Large intestine (tissue), 3 donors: ENCODE data around the gene IGF2BP2. TPM values are rescaled to one million over a fixed set of nuclear protein-coding genes. Genes with fewer than 3 reads are reported as not detected.

Source experiments
- DNase-seq, 2 donors: peaks; one replicate each; pipeline versions ENCODE4 v3.0.0 to v3.0.0-alpha.2; 2013
- H3K27ac ChIP-seq: one replicate; pipeline ENCODE4 v1.5.1; 2013; ENCODE audit warnings: low read length
- H3K27me3 ChIP-seq: 2 replicates; pipeline ENCODE4 v1.6.1; 2013; ENCODE audit warnings: low read length; ENCODE audit not compliant: control insufficient read depth, insufficient read depth
- H3K36me3 ChIP-seq: 2 replicates; pipeline ENCODE4 v1.6.1; 2013; ENCODE audit warnings: low read length; ENCODE audit not compliant: control insufficient read depth, insufficient read depth
- H3K4me1 ChIP-seq: one replicate; pipeline ENCODE4 v1.6.1; 2013; ENCODE audit warnings: low read length; ENCODE audit not compliant: control insufficient read depth, insufficient read depth
- H3K4me3 ChIP-seq: one replicate; pipeline ENCODE4 v1.5.1; 2013; ENCODE audit warnings: low read length
- H3K9me3 ChIP-seq: one replicate; pipeline ENCODE4 v1.6.1; 2013; ENCODE audit warnings: mild to moderate bottlenecking, low read depth, low read length, moderate library complexity; ENCODE audit not compliant: control insufficient read depth
- WGBS: methylation state at CpG from one replicate; pipeline ENCODE4 v1.1.5; 2013; ENCODE audit warnings: low lambda C conversion rate; ENCODE audit not compliant: insufficient coverage; 5-methylcytosine and 5-hydroxymethylcytosine counted together
- polyA plus RNA-seq: library from polyadenylated mRNA; unstranded; fragments of 120-200 nt; gene quantifications from one replicate; pipeline ENCODE4 v1.2.1, GENCODE V29; 2013

IGF2BP2 gene
- polyA plus RNA-seq, 1 donor: 87.7 TPM

GRCh38 chr3:185726254-185726967, 98.4 kb downstream of the IGF2BP2 start:
- Histone ChIP-seq H3K9me3 (peaks cover 2% of the 10 kb centered on the region), H3K36me3 (peaks cover 4% of the 10 kb centered on the region), H3K27me3 (no peaks in the 10 kb centered on the region), H3K27ac (no peak overlapping the region), H3K4me3 (no peak overlapping the region), H3K4me1 (peaks cover 22% of the 10 kb centered on the region)
- no peak for DNase-seq
- no CpG with 5 or more reads among the region's 6 CpGs for WGBS

GRCh38 chr3:185724761-185725160, 100.1 kb downstream of the IGF2BP2 start:
- H3K9me3 ChIP-seq: peaks cover 5% of the 10 kb centered on the region
- no peaks in the 10 kb centered on the region for H3K27me3 ChIP-seq
- no peak overlapping the region for H3K4me3 ChIP-seq
- peak overlapping the region; percentile 57 for H3K27ac ChIP-seq
- peaks cover 10% of the 10 kb centered on the region for H3K36me3 ChIP-seq
- no peak for DNase-seq
- WGBS: no CpG with 5 or more reads among the region's 3 CpGs
- H3K4me1 ChIP-seq: peaks cover 22% of the 10 kb centered on the region

DNA sequence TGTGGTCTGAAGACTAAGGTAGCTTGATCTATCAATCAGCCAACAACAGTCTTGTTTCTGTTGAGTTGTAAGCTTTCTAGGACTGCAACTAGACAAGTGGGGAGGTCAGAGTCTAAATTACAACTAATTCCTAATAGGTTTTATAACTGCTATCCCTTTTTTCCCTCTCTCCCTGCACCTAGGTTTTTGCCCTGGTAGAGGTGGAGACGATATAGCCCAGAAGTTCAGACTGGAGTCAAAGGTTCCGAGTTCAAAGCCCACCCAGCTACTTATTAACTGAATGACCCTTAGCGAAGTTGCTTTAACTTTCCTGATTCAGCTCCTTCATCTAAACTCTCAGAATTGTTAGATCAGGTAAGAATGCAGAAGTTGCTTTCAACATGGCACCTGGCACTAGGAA, 100.6 kb downstream of the IGF2BP2 start:
- Histone ChIP-seq H3K4me1 (peaks cover 22% of the 10 kb centered on the region), H3K36me3 (peaks cover 11% of the 10 kb centered on the region), H3K27me3 (no peaks in the 10 kb centered on the region), H3K27ac (peak overlapping the region; percentile 57), H3K4me3 (no peak overlapping the region), H3K9me3 (peaks cover 5% of the 10 kb centered on the region)
- peak; percentile 60 to 78 for DNase-seq
- 60% methylated on average over 1 of the region's 3 CpGs for WGBS

GRCh38 chr3:185722881-185723280, 102.0 kb downstream of the IGF2BP2 start:
- peaks cover 11% of the 10 kb centered on the region for H3K36me3 ChIP-seq

DNA sequence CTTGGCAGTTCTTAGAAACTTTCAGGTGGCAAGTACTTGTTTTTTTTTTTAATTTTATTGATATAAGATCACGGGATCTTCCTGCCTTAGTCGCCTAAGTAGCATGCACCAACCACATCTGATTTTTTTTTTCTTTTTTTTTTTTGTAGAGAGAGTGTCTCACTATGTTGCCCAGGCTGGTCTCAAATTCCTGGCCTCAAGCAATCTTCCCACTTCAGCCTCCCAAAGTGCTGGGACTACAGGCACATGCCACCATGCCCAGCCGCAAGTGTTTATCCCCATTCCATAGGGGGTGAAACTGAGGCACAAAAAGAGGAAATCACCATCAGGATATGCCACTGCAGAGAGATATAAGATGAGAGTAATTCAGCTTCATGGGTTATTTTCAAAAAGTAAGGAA, 102.9 kb downstream of the IGF2BP2 start:
- Histone ChIP-seq H3K4me3 (no peak overlapping the region), H3K27ac (no peak overlapping the region), H3K4me1 (peaks cover 40% of the 10 kb centered on the region), H3K27me3 (no peaks in the 10 kb centered on the region), H3K9me3 (peaks cover 5% of the 10 kb centered on the region), H3K36me3 (peaks cover 11% of the 10 kb centered on the region)
- DNase-seq: no peak
- 83% methylated on average over 1 of the region's 3 CpGs for WGBS

More at GRCh38 chr3:185722881-185723280, 102.0 kb downstream of the IGF2BP2 start:
- no peaks in the 10 kb centered on the region for H3K27me3 ChIP-seq
- no peak overlapping the region for H3K27ac ChIP-seq
- peaks cover 5% of the 10 kb centered on the region for H3K9me3 ChIP-seq
- peaks cover 31% of the 10 kb centered on the region for H3K4me1 ChIP-seq
- WGBS: no CpG with 5 or more reads among the region's 5 CpGs
- H3K4me3 ChIP-seq: no peak overlapping the region
- no peak for DNase-seq

DNA sequence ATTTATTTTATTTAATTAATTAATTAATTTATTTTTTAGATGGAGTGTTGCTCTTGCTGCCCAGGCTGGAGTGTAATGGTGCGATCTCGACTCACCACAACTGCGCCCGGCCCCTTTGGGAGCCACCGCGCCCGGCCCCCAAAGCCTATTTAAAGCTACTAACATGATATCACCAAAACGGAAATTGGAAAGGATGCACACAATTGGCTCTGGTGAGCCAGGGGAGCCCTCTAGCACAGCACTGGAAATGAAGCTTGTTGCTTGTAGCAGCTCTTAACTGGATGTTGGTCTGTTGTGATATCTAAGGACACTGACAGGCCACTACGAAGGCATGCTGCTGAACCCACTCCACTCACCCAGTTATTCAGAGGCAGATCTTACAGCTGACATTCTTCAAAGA, 104.5 kb downstream of the IGF2BP2 start:
- peaks cover 5% of the 10 kb centered on the region for H3K9me3 ChIP-seq
- no CpG with 5 or more reads among the region's 9 CpGs for WGBS
- no peak overlapping the region for H3K27ac ChIP-seq
- no peaks in the 10 kb centered on the region for H3K27me3 ChIP-seq
- H3K36me3 ChIP-seq: peaks cover 6% of the 10 kb centered on the region
- no peak for DNase-seq
- H3K4me1 ChIP-seq: peaks cover 52% of the 10 kb centered on the region
- H3K4me3 ChIP-seq: no peak overlapping the region

- Histone ChIP-seq H3K4me3 (no peak overlapping the region), H3K4me1 (peaks cover 50% of the 10 kb centered on the region), H3K36me3 (peaks cover 6% of the 10 kb centered on the region), H3K27me3 (no peaks in the 10 kb centered on the region), H3K9me3 (peaks cover 3% of the 10 kb centered on the region), H3K27ac (no peak overlapping the region)
- WGBS: no CpG with 5 or more reads among the region's 7 CpGs
- no peak for DNase-seq
Measured at GRCh38 chr3:185718736-185719593, 105.9 kb downstream of the IGF2BP2 start.

DNA sequence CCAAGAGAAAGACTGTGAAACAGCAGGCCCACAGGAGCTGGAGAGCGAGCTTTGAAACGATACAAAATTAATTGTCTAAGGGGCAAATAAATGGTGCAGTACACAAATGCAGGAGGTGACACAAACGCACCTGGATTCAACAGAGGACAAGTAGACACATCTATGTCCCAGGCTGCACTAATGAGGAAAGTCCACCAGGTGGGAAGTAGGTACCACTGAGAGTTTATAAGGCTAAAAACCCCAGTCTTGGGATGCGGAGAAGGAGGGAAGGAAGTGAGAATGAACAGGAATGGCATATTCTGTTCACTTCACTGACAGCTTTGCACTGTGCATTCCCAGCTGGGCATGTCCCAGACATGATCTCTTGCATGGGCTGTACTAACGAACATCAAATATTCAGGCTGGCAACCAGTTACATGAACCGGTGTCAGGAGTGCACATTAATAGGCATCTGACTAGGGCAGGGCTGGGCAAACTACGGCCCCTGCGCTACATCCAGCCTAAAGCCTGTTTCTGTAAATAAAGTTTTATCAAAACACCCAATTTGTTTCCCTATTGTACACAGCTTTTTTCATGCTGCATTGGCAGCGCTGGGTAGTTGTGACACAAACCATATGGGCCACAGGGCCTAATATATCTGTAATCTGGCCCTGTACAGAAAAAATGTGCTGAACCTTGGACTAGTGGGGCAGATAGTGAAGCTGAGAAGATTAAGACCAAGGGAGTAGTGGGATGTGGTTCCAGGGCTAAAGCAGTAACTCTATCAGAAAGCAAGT, 107.0 kb downstream of the IGF2BP2 start:
- H3K27ac ChIP-seq: peak overlapping the region; percentile 71
- H3K4me1 ChIP-seq: peaks cover 46% of the 10 kb centered on the region
- H3K27me3 ChIP-seq: no peaks in the 10 kb centered on the region
- peak; percentile 55 to 80 for DNase-seq
- no peak overlapping the region for H3K4me3 ChIP-seq
- H3K9me3 ChIP-seq: peaks cover 3% of the 10 kb centered on the region
- H3K36me3 ChIP-seq: peaks cover 6% of the 10 kb centered on the region
- no CpG with 5 or more reads among the region's 9 CpGs for WGBS

- peaks cover 52% of the 10 kb centered on the region for H3K4me1 ChIP-seq
- H3K27ac ChIP-seq: peak overlapping the region; percentile 71
- H3K4me3 ChIP-seq: no peak overlapping the region
- DNase-seq: peak in 1 of 2 donors; percentile 53
- H3K36me3 ChIP-seq: peaks cover 6% of the 10 kb centered on the region
- no CpG with 5 or more reads among the region's 4 CpGs for WGBS
- H3K27me3 ChIP-seq: no peaks in the 10 kb centered on the region
- peaks cover 3% of the 10 kb centered on the region for H3K9me3 ChIP-seq
Measured at GRCh38 chr3:185717121-185717520, 107.7 kb downstream of the IGF2BP2 start.
